H1 (cell line): ENCODE results near the gene GIGYF2. TPM values are rescaled to one million over a fixed set of nuclear protein-coding genes. Genes with fewer than 3 reads are reported as not detected.

Experiments
- CTCF ChIA-PET: fragments of 300-600 bp; sonication (Branson Sonifier 250); formaldehyde crosslinking; loops from one replicate; lab custom pipeline; 2021; ENCODE audit not compliant: partially characterized antibody; lab: Charles Lee
- POLR2A ChIA-PET: fragments of 300-600 bp; sonication (Branson Sonifier 250); formaldehyde crosslinking; loops from one replicate; lab custom pipeline; 2021; ENCODE audit warnings: inconsistent platforms; ENCODE audit not compliant: partially characterized antibody; lab: Charles Lee
- DNase-seq, 2 experiments: peaks; one replicate each; pipeline versions ENCODE4 v3.0.0 to v3.0.0-alpha.2; 2010 to 2022; ENCODE audit warnings: low spot score in 2 of 2, low read depth in 1 of 2, mixed read lengths in 1 of 2
- FAIRE-seq: peaks from 2 replicates; lab custom pipeline; 2011; peaks lifted over from hg19 to GRCh38; lab: Jason Lieb, UNC
- H2AFZ ChIP-seq: 2 replicates; pipeline ENCODE4 v1.8.1; 2012; ENCODE audit warnings: low read length, inconsistent platforms
- H2AK5ac ChIP-seq: 2 replicates; pipeline ENCODE4 v1.6.1; 2013; ENCODE audit warnings: low read depth, low read length
- H2BK120ac ChIP-seq: replicated peaks from 2 replicates; pipeline ENCODE3; 2013; ENCODE audit warnings: low read depth, low read length, inconsistent platforms
- H2BK12ac ChIP-seq: 2 replicates; pipeline ENCODE4 v1.6.1; 2013; ENCODE audit warnings: low read depth, low read length
- H2BK15ac ChIP-seq: 2 replicates; pipeline ENCODE4 v1.6.1; 2013; ENCODE audit warnings: low read length
- H2BK20ac ChIP-seq: 2 replicates; pipeline ENCODE4 v1.6.1; 2013; ENCODE audit warnings: low read length
- H2BK5ac ChIP-seq: 2 replicates; pipeline ENCODE4 v1.6.1; 2013; ENCODE audit warnings: low read depth, low read length
- H3K14ac ChIP-seq: 2 replicates; pipeline ENCODE4 v1.6.1; 2013; ENCODE audit warnings: inconsistent platforms; ENCODE audit not compliant: insufficient read length
- H3K18ac ChIP-seq: 2 replicates; pipeline ENCODE4 v1.6.1; 2013; ENCODE audit warnings: low read length; ENCODE audit errors: extremely low read depth
- H3K23ac ChIP-seq: 2 replicates; pipeline ENCODE4 v1.6.1; 2013; ENCODE audit warnings: inconsistent platforms; ENCODE audit not compliant: insufficient read length
- H3K23me2 ChIP-seq: 2 replicates; pipeline ENCODE4 v1.6.1; 2013; ENCODE audit warnings: low read depth, low read length
- H3K27ac ChIP-seq: 2 replicates; pipeline ENCODE4 v1.6.1; 2011; ENCODE audit warnings: low read depth, low read length, inconsistent platforms
- H3K27me3 ChIP-seq, 4 experiments: replicated peaks in 1 of 4; 1 replicate in 1 of 4; 2 replicates in 3 of 4; pipeline versions ENCODE4 v1.6.1 to v1.8.1; 2011 to 2013; ENCODE audit warnings: low read length in 3 of 4, mild to moderate bottlenecking in 3 of 4, inconsistent platforms in 2 of 4, mixed read lengths in 2 of 4, moderate library complexity in 1 of 4; ENCODE audit not compliant: control insufficient read depth in 3 of 4, insufficient read depth in 3 of 4; ENCODE audit errors: extremely low read depth in 1 of 4
- H3K36me3 ChIP-seq, 4 experiments: 2 replicates each; pipeline versions ENCODE4 v1.6.1 to v1.8.1; 2011 to 2013; ENCODE audit warnings: mild to moderate bottlenecking in 4 of 4, low read length in 3 of 4, moderate library complexity in 2 of 4, control low read depth in 1 of 4, inconsistent platforms in 1 of 4; ENCODE audit not compliant: insufficient read depth in 4 of 4, control insufficient read depth in 2 of 4
- H3K4ac ChIP-seq: replicated peaks from 2 replicates; pipeline ENCODE3; 2013; ENCODE audit warnings: low read length, low read depth, mixed read lengths, inconsistent platforms; ENCODE audit not compliant: insufficient read length
- H3K4me1 ChIP-seq, 4 experiments: replicated peaks in 1 of 4; 1 replicate in 1 of 4; 2 replicates in 3 of 4; pipeline versions ENCODE4 v1.6.1 to v1.8.1; 2011 to 2013; ENCODE audit warnings: low read length in 3 of 4, inconsistent platforms in 2 of 4, mixed read lengths in 1 of 4; ENCODE audit not compliant: insufficient read depth in 4 of 4, control insufficient read depth in 3 of 4
- H3K4me2 ChIP-seq, 2 experiments: 2 replicates each; pipeline versions ENCODE4 v1.6.1 to v1.8.1; 2011 to 2013; ENCODE audit warnings: low read depth in 2 of 2, low read length in 2 of 2, control low read depth in 1 of 2, inconsistent platforms in 1 of 2, mild to moderate bottlenecking in 1 of 2; ENCODE audit not compliant: insufficient read depth in 1 of 2
- H3K4me3 ChIP-seq, 4 experiments: fragments of 200-600, 300-600 bp in 1 of 4; sonication (generic), shearing (Covaris generic), sonication (Bioruptor Twin) in 1 of 4; 2 replicates each; pipeline versions ENCODE4 v1.5.1 to v1.8.1; 2011 to 2016; ENCODE audit warnings: low read length in 4 of 4, low read depth in 3 of 4, control low read depth in 2 of 4, inconsistent platforms in 2 of 4, mild to moderate bottlenecking in 2 of 4, mixed read lengths in 1 of 4, moderate library complexity in 1 of 4; ENCODE audit not compliant: insufficient read depth in 2 of 4; ENCODE audit errors: extremely low read depth in 1 of 4
- H3K56ac ChIP-seq: replicated peaks from 2 replicates; pipeline ENCODE3; 2013; ENCODE audit warnings: low read depth, mild to moderate bottlenecking, mixed read lengths, low read length, inconsistent platforms; ENCODE audit not compliant: insufficient read length
- H3K79me1 ChIP-seq: 2 replicates; pipeline ENCODE4 v1.6.1; 2013; ENCODE audit warnings: low read depth, low read length, control low read depth
- H3K79me2 ChIP-seq, 2 experiments: 2 replicates each; pipeline versions ENCODE4 v1.6.1 to v1.8.1; 2012 to 2013; ENCODE audit warnings: low read length in 2 of 2, mild to moderate bottlenecking in 2 of 2, inconsistent platforms in 1 of 2; ENCODE audit not compliant: insufficient read depth in 2 of 2, control insufficient read depth in 1 of 2
- H3K9ac ChIP-seq, 4 experiments: replicated peaks in 1 of 4; 1 replicate in 1 of 4; 2 replicates in 3 of 4; pipeline versions ENCODE4 v1.6.1 to v1.8.1; 2011 to 2013; ENCODE audit warnings: low read depth in 3 of 4, low read length in 3 of 4, control low read depth in 2 of 4, mild to moderate bottlenecking in 2 of 4, moderate library complexity in 2 of 4, inconsistent platforms in 1 of 4; ENCODE audit errors: extremely low read depth in 1 of 4
- H3K9me3 ChIP-seq, 2 experiments: 2 replicates each; pipeline versions ENCODE4 v1.6.1 to v1.8.1; 2012 to 2013; ENCODE audit warnings: mild to moderate bottlenecking in 2 of 2, moderate library complexity in 2 of 2, control low read depth in 1 of 2, inconsistent platforms in 1 of 2, low read depth in 1 of 2, low read length in 1 of 2, mixed read lengths in 1 of 2; ENCODE audit not compliant: insufficient read depth in 2 of 2
- H4K20me1 ChIP-seq, 2 experiments: replicated peaks in 1 of 2; 2 replicates each; pipeline versions ENCODE3 to v1.8.1; 2011 to 2013; ENCODE audit warnings: inconsistent platforms in 2 of 2, low read length in 2 of 2, mild to moderate bottlenecking in 1 of 2; ENCODE audit not compliant: insufficient read depth in 2 of 2, control insufficient read depth in 1 of 2
- H4K5ac ChIP-seq: 2 replicates; pipeline ENCODE4 v1.6.1; 2013; ENCODE audit warnings: low read length, low read depth, mixed read lengths, inconsistent platforms; ENCODE audit not compliant: insufficient read length
- H4K8ac ChIP-seq: 2 replicates; pipeline ENCODE4 v1.8.0; 2013; ENCODE audit warnings: mild to moderate bottlenecking, moderate library complexity, low read length, inconsistent platforms; ENCODE audit not compliant: insufficient read depth; ENCODE audit errors: extremely low read depth
- H4K91ac ChIP-seq: replicated peaks from 2 replicates; pipeline ENCODE3; 2013; ENCODE audit warnings: low read length, mixed read lengths, inconsistent platforms; ENCODE audit not compliant: insufficient read length
- ASH2L ChIP-seq: fragments of 200-600, 300-600 bp; sonication (generic); IDR thresholded peaks from one replicate; pipeline ENCODE4 v1.7.1; 2017; ENCODE audit warnings: low read length
- CHD2 ChIP-seq: IDR thresholded peaks from 2 replicates; pipeline ENCODE4 v1.6.1; 2012; ENCODE audit warnings: low read length, improper control_type of control experiment
- E2F6 ChIP-seq: IDR thresholded peaks from 2 replicates; pipeline ENCODE4 v1.6.1; 2012; ENCODE audit warnings: inconsistent platforms
- POLR2A ChIP-seq, 2 experiments: IDR thresholded peaks; 1 replicate in 1 of 2; 2 replicates in 1 of 2; pipeline ENCODE4 v1.6.1; 2011; ENCODE audit warnings: low read depth in 2 of 2, low read length in 2 of 2, mild to moderate bottlenecking in 2 of 2; ENCODE audit errors: control extremely low read depth in 1 of 2
- POU5F1 ChIP-seq: IDR thresholded peaks from 2 replicates; pipeline ENCODE4 v1.6.1; 2011; ENCODE audit warnings: low read depth, mild to moderate bottlenecking, low read length, moderate library complexity
- RNF2 ChIP-seq: fragments of 200-900, 300-1000 bp; sonication (generic); IDR thresholded peaks from 2 replicates; pipeline ENCODE4 v1.7.1; 2016; ENCODE audit warnings: borderline replicate concordance, low read depth, mild to moderate bottlenecking, antibody characterized with exemption, low read length; ENCODE audit not compliant: poor library complexity, severe bottlenecking; ENCODE audit errors: missing control alignments
- TBP ChIP-seq: IDR thresholded peaks from 2 replicates; pipeline ENCODE4 v1.6.1; 2011; ENCODE audit warnings: low read depth, low read length, improper control_type of control experiment
- WGBS, 2 experiments: shearing (Covaris generic) in 1 of 2; methylation state at CpG; one replicate each; pipeline versions ENCODE4 v1.1.6 to v1.1.7; 2013 to 2015; ENCODE audit warnings: low lambda C conversion rate in 2 of 2, mixed read lengths in 2 of 2, inconsistent platforms in 1 of 2, low coverage in 1 of 2, missing lambda C conversion rate in 1 of 2; ENCODE audit not compliant: insufficient replicate concordance in 2 of 2, insufficient coverage in 1 of 2, insufficient read length in 1 of 2; ENCODE audit errors: extremely low coverage in 1 of 2, missing lambda C conversion rate in 1 of 2; 5-methylcytosine and 5-hydroxymethylcytosine counted together
- polyA plus RNA-seq, 7 experiments: library from polyadenylated mRNA; depleted of rRNA in 3 of 7; stranded (reverse) in 5 of 7; unstranded in 2 of 7; fragments of >200 nt in 5 of 7; fragments of 200-250 nt in 2 of 7; gene quantifications; 1 replicate in 5 of 7; 2 replicates in 1 of 7; 4 replicates in 1 of 7; pipeline versions ENCODE4 v1.2.1 to v1.2.3, GENCODE V29; 2011 to 2013; ENCODE audit warnings: missing spikeins in 2 of 7, mixed read lengths in 2 of 7
- total RNA-seq: library from RNA; stranded (reverse); fragmentation: NEBNext Ultra II Directional; extraction: Animal tissue kit (Norgen Biotek cat#: 25700); gene quantifications from 2 replicates; pipeline ENCODE4 v1.2.1, GENCODE V29; 2021
- TF ChIP-seq, protein P1 (sequence below), 3 experiments: IDR thresholded peaks; 1 replicate in 2 of 3; 2 replicates in 1 of 3; pipeline versions ENCODE4 v1.5.1 to v1.6.1; 2011; ENCODE audit warnings: low read length in 3 of 3, mild to moderate bottlenecking in 3 of 3, inconsistent platforms in 2 of 3, low read depth in 1 of 3, moderate library complexity in 1 of 3; ENCODE audit not compliant: insufficient read depth in 1 of 3; ENCODE audit errors: control extremely low read depth in 1 of 3

GIGYF2 gene
- total and polyA plus RNA-seq, 2 of the 8 experiments (the other 6 are each of a cell fraction or from before 2014, with no cell fraction given) = 22.3 to 62.0 TPM

DNA sequence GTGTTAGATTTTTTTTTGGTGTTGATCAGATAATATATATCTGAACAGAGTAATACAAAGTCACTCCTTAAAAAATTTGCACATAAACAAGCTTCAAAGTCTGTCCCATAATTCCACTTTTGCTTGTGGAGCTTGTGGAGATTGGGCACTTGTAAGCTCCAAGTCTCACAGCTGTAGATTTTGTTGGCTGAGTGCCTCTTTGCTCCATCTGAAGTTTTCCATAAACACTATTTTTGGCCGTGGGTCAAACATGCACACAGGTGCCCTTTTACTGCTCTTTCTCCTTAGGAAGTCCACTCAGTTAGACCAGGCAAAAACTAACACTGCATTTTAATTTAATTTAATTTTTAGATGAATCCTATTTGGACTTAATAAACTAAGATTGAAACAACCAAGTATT lies 82.8 kb downstream of the GIGYF2 start:
- FAIRE-seq = no peak
- H2BK5ac ChIP-seq = no peak overlapping the region
- H3K79me2 ChIP-seq = peaks cover 0 to 2% of the 10 kb centered on the region in 2 experiments; a peak in 1 of 4 replicates
- no peak overlapping the region for H3K56ac ChIP-seq
- no peak overlapping the region for H4K8ac ChIP-seq
- no peak overlapping the region for H2AFZ ChIP-seq
- H4K20me1 ChIP-seq = peaks cover 0 to 2% of the 10 kb centered on the region in 2 experiments
- no peak overlapping the region for H2BK120ac ChIP-seq
- TF ChIP-seq, protein P1, sequence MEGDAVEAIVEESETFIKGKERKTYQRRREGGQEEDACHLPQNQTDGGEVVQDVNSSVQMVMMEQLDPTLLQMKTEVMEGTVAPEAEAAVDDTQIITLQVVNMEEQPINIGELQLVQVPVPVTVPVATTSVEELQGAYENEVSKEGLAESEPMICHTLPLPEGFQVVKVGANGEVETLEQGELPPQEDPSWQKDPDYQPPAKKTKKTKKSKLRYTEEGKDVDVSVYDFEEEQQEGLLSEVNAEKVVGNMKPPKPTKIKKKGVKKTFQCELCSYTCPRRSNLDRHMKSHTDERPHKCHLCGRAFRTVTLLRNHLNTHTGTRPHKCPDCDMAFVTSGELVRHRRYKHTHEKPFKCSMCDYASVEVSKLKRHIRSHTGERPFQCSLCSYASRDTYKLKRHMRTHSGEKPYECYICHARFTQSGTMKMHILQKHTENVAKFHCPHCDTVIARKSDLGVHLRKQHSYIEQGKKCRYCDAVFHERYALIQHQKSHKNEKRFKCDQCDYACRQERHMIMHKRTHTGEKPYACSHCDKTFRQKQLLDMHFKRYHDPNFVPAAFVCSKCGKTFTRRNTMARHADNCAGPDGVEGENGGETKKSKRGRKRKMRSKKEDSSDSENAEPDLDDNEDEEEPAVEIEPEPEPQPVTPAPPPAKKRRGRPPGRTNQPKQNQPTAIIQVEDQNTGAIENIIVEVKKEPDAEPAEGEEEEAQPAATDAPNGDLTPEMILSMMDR (IDR thresholded peaks at IDR 0.05; ENCODE audit: control extremely low read depth in 1 of 3, insufficient read depth in 1 of 3, low read depth in 1 of 3, low read length in 3 of 3) = no peak
- TF ChIP-seq TBP = no peak
- no peak for TF ChIP-seq POLR2A (IDR thresholded peaks at IDR 0.05; ENCODE audit: control extremely low read depth in 1 of 2, low read depth in 2 of 2, low read length in 2 of 2)
- TF ChIP-seq RNF2 = no peak
- TF ChIP-seq CHD2 = no peak
- TF ChIP-seq E2F6 = no peak
- no peak for TF ChIP-seq POU5F1
- no peak for TF ChIP-seq ASH2L
- TF ChIP-seq, all 59 proteins: peak for 0
- CTCF ChIA-PET = no interaction called here
- H3K4me3 ChIP-seq = no peak overlapping the region
- H3K4ac ChIP-seq = no peak overlapping the region
- no peak for DNase-seq
- no peak overlapping the region for H3K9ac ChIP-seq
- H3K36me3 ChIP-seq = peaks cover 0 to 8% (median 0%) of the 10 kb centered on the region in 4 experiments; a peak in 1 of 8 replicates
- H3K27me3 ChIP-seq = no peaks in the 10 kb centered on the region
- H2AK5ac ChIP-seq = no peak overlapping the region
- no peaks in the 10 kb centered on the region for H3K79me1 ChIP-seq
- H2BK15ac ChIP-seq = no peak overlapping the region
- H4K5ac ChIP-seq = no peak overlapping the region
- POLR2A ChIA-PET = no interaction called here
- H2BK12ac ChIP-seq = no peak overlapping the region
- H3K4me1 ChIP-seq = peaks cover 0 to 2% (median 0%) of the 10 kb centered on the region in 4 experiments; a peak in 2 of 7 replicates
- no peak overlapping the region for H2BK20ac ChIP-seq
- H4K91ac ChIP-seq = no peak overlapping the region
- 76% methylated on average over 1 of the region's 1 CpG; no CpG with 5 or more reads in 1 of the 2 experiments for WGBS, 2 experiments
- H3K18ac ChIP-seq = no peak overlapping the region
- H3K27ac ChIP-seq = no peak overlapping the region
- no peak overlapping the region for H3K23ac ChIP-seq
- no peaks in the 10 kb centered on the region for H3K9me3 ChIP-seq
- H3K23me2 ChIP-seq = no peaks in the 10 kb centered on the region
- H3K14ac ChIP-seq = no peak overlapping the region
- no peak overlapping the region for H3K4me2 ChIP-seq
